Measurements from ENCODE around the gene GRWD1.

DNA sequence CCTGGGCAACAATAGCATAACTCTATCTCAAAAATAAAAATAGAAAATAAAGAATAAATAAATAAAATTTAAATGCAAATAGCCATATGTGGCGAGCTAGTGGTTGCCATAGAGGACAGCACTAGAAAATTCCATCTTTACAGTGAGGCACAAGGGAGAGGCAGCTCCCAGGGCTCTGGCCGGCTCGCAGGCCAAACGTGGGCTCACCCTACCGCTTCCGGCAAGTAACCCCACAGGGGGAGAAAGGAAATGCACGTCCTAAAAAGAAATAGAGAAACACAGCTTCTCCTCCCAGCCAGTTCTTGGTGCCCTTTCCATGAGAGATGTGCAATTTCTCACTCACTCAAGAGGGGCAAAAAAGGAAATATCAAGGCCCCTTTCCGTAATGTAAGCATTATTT is 12.4 kb upstream of the GRWD1 start:
- TF ChIP-seq ELF4 (IDR thresholded peaks at IDR 0.05) (no peak), SUZ12 (IDR thresholded peaks at IDR 0.05) (no peak)

All from HEK293T (cell line).